HepG2 (cell line): ENCODE results near the gene COL4A6.

Experiments
- CEBPG ChIP-seq: IDR thresholded peaks from 2 replicates; pipeline ENCODE4 v1.6.1; 2016
- CTCF ChIP-seq: sonication (generic); formaldehyde crosslinking; IDR thresholded peaks from 2 replicates; pipeline ENCODE4 v1.5.0; 2020; ENCODE audit warnings: mild to moderate bottlenecking, missing genetic modification reagents, moderate library complexity
- FOXJ3 ChIP-seq: sonication (generic); formaldehyde crosslinking; IDR thresholded peaks from 2 replicates; pipeline ENCODE4 v1.4.0; 2020; ENCODE audit warnings: missing genetic modification reagents, mild to moderate bottlenecking, borderline replicate concordance
- GABPA ChIP-seq, 2 experiments: IDR thresholded peaks; 2 replicates each; pipeline ENCODE4 v1.6.1; 2011 to 2016; ENCODE audit warnings: low read depth in 2 of 2, low read length in 1 of 2, missing biosample characterization in 1 of 2, missing genetic modification characterization in 1 of 2
- SMAD1 ChIP-seq: sonication (generic); formaldehyde crosslinking; IDR thresholded peaks from 2 replicates; pipeline ENCODE4 v1.4.0; 2020; ENCODE audit warnings: missing genetic modification reagents, low read depth, mild to moderate bottlenecking, borderline replicate concordance
- ZNF574 ChIP-seq: sonication (generic); formaldehyde crosslinking; IDR thresholded peaks from 2 replicates; pipeline ENCODE4 v1.4.0; 2020; ENCODE audit warnings: missing genetic modification reagents

- TF ChIP-seq SMAD1 (CRISPR knock-in tag): no peak
- TF ChIP-seq CTCF (CRISPR knock-in tag): no peak
- TF ChIP-seq CEBPG (CRISPR knock-in tag): no peak
- TF ChIP-seq ZNF574 (CRISPR knock-in tag): no peak
- no peak for TF ChIP-seq FOXJ3 (CRISPR knock-in tag)
- TF ChIP-seq GABPA (IDR thresholded peaks at IDR 0.05; ENCODE audit: low read depth, low read length): no peak
- TF ChIP-seq GABPA (CRISPR knock-in tag; IDR thresholded peaks at IDR 0.05; ENCODE audit: low read depth): no peak
Measured at GRCh38 chrX:108438110-108438623, at the start of gene COL4A6.
